Measurements from ENCODE around the gene ACVR1. TPM values are rescaled to one million over a fixed set of nuclear protein-coding genes. Genes with fewer than 3 reads are reported as not detected.

ACVR1 gene
- total RNA-seq, 1 experiment from 2014 or later = 11.1 TPM

GRCh38 chr2:157818227-157818626 lies 57.9 kb downstream of the ACVR1 start:
- TF ChIP-seq CTCF (IDR thresholded peaks at IDR 0.05; ENCODE audit: insufficient read depth in 1 of 2, low read depth in 1 of 2, low read length in 1 of 2, severe bottlenecking in 1 of 2, unreplicated experiment in 1 of 2) = no peak
- H3K4me1 ChIP-seq = no peaks in the 10 kb centered on the region
- intact Hi-C loops (cut with micrococcal nuclease; ENCODE audit: unreplicated experiment) = no loop called here
- no peak overlapping the region for H3K4me3 Mint-ChIP-seq (ENCODE audit: unreplicated experiment)
- BruUV-seq (replicated peaks) = no TSS peak
- H3K4me3 ChIP-seq (ENCODE audit: low read depth, low read length) = no peak overlapping the region
- H3K27me3 ChIP-seq (replicated peaks; ENCODE audit: control insufficient read depth, insufficient read depth, low read length) = no peaks in the 10 kb centered on the region
- H3K4me1 Mint-ChIP-seq (ENCODE audit: low read depth, unreplicated experiment) = no peaks in the 10 kb centered on the region
- H3K27ac Mint-ChIP-seq (ENCODE audit: unreplicated experiment) = no peak overlapping the region
- no peaks in the 10 kb centered on the region for H3K27me3 Mint-ChIP-seq (ENCODE audit: insufficient read depth, unreplicated experiment)
- ChIA-PET CTCF (no interaction called here), POLR2A (no interaction called here)
- H3K9me3 Mint-ChIP-seq (ENCODE audit: unreplicated experiment) = no peaks in the 10 kb centered on the region
- no peaks in the 10 kb centered on the region for H3K36me3 ChIP-seq (ENCODE audit: control insufficient read depth, insufficient read depth, low read length)
- H3K36me3 Mint-ChIP-seq (ENCODE audit: insufficient read depth, unreplicated experiment) = peaks cover 20% of the 10 kb centered on the region
- DNase-seq = no peak
- H3K9me3 ChIP-seq = no peaks in the 10 kb centered on the region

DNA sequence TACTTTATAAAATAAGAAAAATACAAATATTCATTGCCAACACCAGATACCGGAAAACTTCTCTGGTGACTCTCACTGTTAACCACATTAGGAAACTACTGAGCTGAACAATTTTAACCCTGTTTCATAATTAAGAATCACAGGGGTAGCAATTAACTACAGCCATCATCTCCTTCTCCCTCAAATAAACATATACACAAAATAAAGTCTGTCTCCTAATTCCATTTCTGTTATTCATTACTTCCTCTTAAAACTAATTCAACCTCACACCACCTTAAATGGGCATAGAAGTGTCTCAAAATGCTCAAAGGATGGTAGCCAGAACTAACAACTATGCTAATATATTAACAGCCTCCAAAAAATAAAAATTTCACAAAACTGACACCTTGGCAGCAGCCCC lies 60.7 kb downstream of the ACVR1 start:
- H3K4me1 ChIP-seq = no peaks in the 10 kb centered on the region
- H3K4me3 ChIP-seq (ENCODE audit: low read depth, low read length) = no peak overlapping the region
- no peak for TF ChIP-seq CTCF (IDR thresholded peaks at IDR 0.05; ENCODE audit: insufficient read depth in 1 of 2, low read depth in 1 of 2, low read length in 1 of 2, severe bottlenecking in 1 of 2, unreplicated experiment in 1 of 2)
- intact Hi-C loops (cut with micrococcal nuclease; ENCODE audit: unreplicated experiment) = no loop called here
- H3K36me3 Mint-ChIP-seq (ENCODE audit: insufficient read depth, unreplicated experiment) = peaks cover 20% of the 10 kb centered on the region
- H3K9me3 Mint-ChIP-seq (ENCODE audit: unreplicated experiment) = no peaks in the 10 kb centered on the region
- ChIA-PET POLR2A (no interaction called here), CTCF (no interaction called here)
- H3K4me1 Mint-ChIP-seq (ENCODE audit: low read depth, unreplicated experiment) = no peaks in the 10 kb centered on the region
- BruUV-seq (replicated peaks) = no TSS peak
- no peaks in the 10 kb centered on the region for H3K27me3 Mint-ChIP-seq (ENCODE audit: insufficient read depth, unreplicated experiment)
- H3K4me3 Mint-ChIP-seq (ENCODE audit: unreplicated experiment) = no peak overlapping the region
- H3K9me3 ChIP-seq = no peaks in the 10 kb centered on the region
- no peaks in the 10 kb centered on the region for H3K27me3 ChIP-seq (replicated peaks; ENCODE audit: control insufficient read depth, insufficient read depth, low read length)
- DNase-seq = no peak
- H3K27ac Mint-ChIP-seq (ENCODE audit: unreplicated experiment) = no peak overlapping the region
- H3K36me3 ChIP-seq (ENCODE audit: control insufficient read depth, insufficient read depth, low read length) = no peaks in the 10 kb centered on the region

DNA sequence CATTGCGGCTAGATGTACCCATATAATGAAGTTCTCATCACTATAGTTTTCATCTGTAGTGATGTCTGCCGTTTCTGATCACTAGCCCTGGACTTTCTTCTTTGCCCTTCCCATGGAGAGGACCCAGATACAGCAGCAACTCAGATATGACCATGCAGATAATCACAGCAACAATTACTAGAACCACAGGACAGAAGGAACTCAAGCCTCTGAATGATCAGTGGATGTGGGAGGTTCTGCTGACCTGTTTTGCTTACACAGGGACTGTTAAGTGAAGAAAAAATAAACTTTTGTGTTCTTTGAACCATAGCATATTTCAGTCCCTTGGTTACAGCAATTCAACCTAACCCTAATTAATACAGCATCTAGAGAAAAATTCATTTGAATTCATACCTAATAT lies 62.7 kb downstream of the ACVR1 start:
- no peak for TF ChIP-seq CTCF (IDR thresholded peaks at IDR 0.05; ENCODE audit: insufficient read depth in 1 of 2, low read depth in 1 of 2, low read length in 1 of 2, severe bottlenecking in 1 of 2, unreplicated experiment in 1 of 2)
- ChIA-PET POLR2A (no interaction called here), CTCF (no interaction called here)
- Mint-ChIP-seq H3K36me3 (ENCODE audit: insufficient read depth, unreplicated experiment) (peaks cover 18% of the 10 kb centered on the region), H3K27ac (ENCODE audit: unreplicated experiment) (no peak overlapping the region), H3K27me3 (ENCODE audit: insufficient read depth, unreplicated experiment) (no peaks in the 10 kb centered on the region), H3K4me1 (ENCODE audit: low read depth, unreplicated experiment) (no peaks in the 10 kb centered on the region), H3K4me3 (ENCODE audit: unreplicated experiment) (no peak overlapping the region), H3K9me3 (ENCODE audit: unreplicated experiment) (no peaks in the 10 kb centered on the region)
- no peaks in the 10 kb centered on the region for H3K9me3 ChIP-seq
- H3K4me1 ChIP-seq = no peaks in the 10 kb centered on the region
- intact Hi-C loops (cut with micrococcal nuclease; ENCODE audit: unreplicated experiment) = no loop called here
- no TSS peak for BruUV-seq (replicated peaks)
- H3K36me3 ChIP-seq (ENCODE audit: control insufficient read depth, insufficient read depth, low read length) = no peaks in the 10 kb centered on the region
- no peak overlapping the region for H3K4me3 ChIP-seq (ENCODE audit: low read depth, low read length)
- DNase-seq = no peak
- no peaks in the 10 kb centered on the region for H3K27me3 ChIP-seq (replicated peaks; ENCODE audit: control insufficient read depth, insufficient read depth, low read length)
